Measurements from ENCODE around the gene TNFRSF1B. TPM values are rescaled to one million over a fixed set of nuclear protein-coding genes. Genes with fewer than 3 reads are reported as not detected.
"Not testable (repeated sequence)": the region's sequence is repeated elsewhere in the genome, so short reads cannot be mapped to it uniquely, and the experiment has no call there.

The TNFRSF1B gene
- total and polyA plus RNA-seq, 4 donors: 15.4 to 246 (median 65.5) TPM

DNA sequence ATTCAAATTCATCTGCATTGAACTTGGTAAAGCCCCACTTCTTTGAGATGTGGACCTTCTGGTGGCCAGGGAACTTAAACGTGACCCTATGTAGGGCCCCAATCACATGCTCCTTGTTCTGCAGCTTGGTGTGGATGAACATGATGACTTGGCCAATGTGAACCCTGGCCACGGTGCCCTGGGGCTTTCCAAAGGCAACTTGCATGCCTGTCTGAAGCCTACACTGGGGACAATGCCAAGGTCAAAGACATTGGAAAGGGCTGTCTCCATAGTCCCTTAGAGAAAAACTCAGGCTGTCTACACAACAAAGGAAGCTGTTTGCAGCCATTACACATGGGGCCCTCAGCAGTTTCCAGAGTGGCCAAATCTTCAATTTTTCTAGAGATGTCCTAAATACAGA lies 54.1 kb downstream of the TNFRSF1B start:
- no peak overlapping the region for H3K9ac ChIP-seq (ENCODE audit: insufficient read depth in 1 of 2, low read length in 2 of 2)
- 72 to 87% methylated on average over 2 of the region's 2 CpGs for whole genome bisulfite sequencing, 2 donors
- H3K9me3 ChIP-seq (ENCODE audit: control insufficient read depth in 4 of 4, insufficient read depth in 3 of 4, low read length in 3 of 4): peaks cover 0 to 3% (median 0%) of the 10 kb centered on the region in 4 donors
- no peaks in the 10 kb centered on the region for H3K4me1 ChIP-seq (ENCODE audit: control insufficient read depth in 5 of 5, insufficient read depth in 5 of 5, low read length in 5 of 5)
- peak in 1 of 3 donors; percentile 8 for DNase-seq
- no peak for ATAC-seq (ENCODE audit: insufficient read depth, low FRiP score)
- H3K4me3 ChIP-seq: no peak overlapping the region
- H3K36me3 ChIP-seq (ENCODE audit: control insufficient read depth in 4 of 4, insufficient read depth in 4 of 4, low read length in 4 of 4): no peaks in the 10 kb centered on the region
- no peaks in the 10 kb centered on the region for H3K27me3 ChIP-seq (ENCODE audit: control insufficient read depth in 3 of 3, insufficient read depth in 3 of 3, low read length in 2 of 3)
- TF ChIP-seq, protein P1, sequence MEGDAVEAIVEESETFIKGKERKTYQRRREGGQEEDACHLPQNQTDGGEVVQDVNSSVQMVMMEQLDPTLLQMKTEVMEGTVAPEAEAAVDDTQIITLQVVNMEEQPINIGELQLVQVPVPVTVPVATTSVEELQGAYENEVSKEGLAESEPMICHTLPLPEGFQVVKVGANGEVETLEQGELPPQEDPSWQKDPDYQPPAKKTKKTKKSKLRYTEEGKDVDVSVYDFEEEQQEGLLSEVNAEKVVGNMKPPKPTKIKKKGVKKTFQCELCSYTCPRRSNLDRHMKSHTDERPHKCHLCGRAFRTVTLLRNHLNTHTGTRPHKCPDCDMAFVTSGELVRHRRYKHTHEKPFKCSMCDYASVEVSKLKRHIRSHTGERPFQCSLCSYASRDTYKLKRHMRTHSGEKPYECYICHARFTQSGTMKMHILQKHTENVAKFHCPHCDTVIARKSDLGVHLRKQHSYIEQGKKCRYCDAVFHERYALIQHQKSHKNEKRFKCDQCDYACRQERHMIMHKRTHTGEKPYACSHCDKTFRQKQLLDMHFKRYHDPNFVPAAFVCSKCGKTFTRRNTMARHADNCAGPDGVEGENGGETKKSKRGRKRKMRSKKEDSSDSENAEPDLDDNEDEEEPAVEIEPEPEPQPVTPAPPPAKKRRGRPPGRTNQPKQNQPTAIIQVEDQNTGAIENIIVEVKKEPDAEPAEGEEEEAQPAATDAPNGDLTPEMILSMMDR (IDR thresholded peaks at IDR 0.05; ENCODE audit: control extremely low read depth, extremely low read depth): no peak
- H3K27ac ChIP-seq (ENCODE audit: low read depth in 1 of 2, low read length in 1 of 2): no peak overlapping the region

DNA sequence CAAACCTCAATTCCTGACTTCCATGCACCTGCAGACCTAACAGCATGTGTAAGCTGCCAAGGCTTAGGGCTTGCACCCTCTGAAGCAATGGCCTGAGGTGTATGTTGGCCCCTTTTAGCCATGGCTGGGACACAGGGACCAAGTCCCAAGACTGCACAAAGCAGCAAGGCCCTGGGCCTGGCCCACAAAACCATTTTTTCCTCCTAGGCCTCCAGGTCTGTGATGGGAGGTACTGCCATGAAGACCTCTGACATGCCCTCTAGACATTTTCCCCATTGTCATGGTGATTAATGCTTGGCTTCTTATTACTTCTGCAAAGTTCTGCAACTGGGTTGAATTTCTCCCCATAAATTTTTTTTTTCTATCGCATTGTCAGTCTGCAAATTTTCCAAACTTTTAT lies 55.9 kb downstream of the TNFRSF1B start:
- DNase-seq; H3K9ac ChIP-seq (ENCODE audit: insufficient read depth in 1 of 2, low read length in 2 of 2); ATAC-seq (ENCODE audit: insufficient read depth, low FRiP score); H3K4me3 ChIP-seq; H3K36me3 ChIP-seq (ENCODE audit: control insufficient read depth in 4 of 4, insufficient read depth in 4 of 4, low read length in 4 of 4); H3K9me3 ChIP-seq (ENCODE audit: control insufficient read depth in 4 of 4, insufficient read depth in 3 of 4, low read length in 3 of 4); H3K27ac ChIP-seq (ENCODE audit: low read depth in 1 of 2, low read length in 1 of 2); H3K27me3 ChIP-seq (ENCODE audit: control insufficient read depth in 3 of 3, insufficient read depth in 3 of 3, low read length in 2 of 3); H3K4me1 ChIP-seq (ENCODE audit: control insufficient read depth in 5 of 5, insufficient read depth in 5 of 5, low read length in 5 of 5): not testable (repeated sequence)
- WGBS, 2 donors: 96 to 100% methylated on average over 1 of the region's 1 CpG

DNA sequence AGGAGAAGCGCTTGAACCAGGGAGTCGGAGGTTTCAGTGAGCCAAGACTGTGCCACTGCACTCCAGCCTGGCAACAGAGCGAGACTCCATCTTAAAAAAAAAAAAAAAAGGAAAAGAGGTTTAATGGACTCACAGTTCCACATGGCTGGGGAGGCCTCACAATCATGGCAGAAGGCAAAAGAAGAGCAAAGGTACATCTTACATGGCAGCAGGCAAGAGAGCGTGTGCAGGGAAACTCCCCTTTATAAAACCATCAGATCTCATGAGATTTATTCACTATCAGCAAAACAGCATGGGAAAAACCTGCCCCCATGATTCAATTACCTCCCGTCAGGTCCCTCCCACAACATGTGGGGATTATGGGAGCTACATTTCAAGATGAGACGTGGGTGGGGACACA lies 57.3 kb downstream of the TNFRSF1B start:
- H3K27ac ChIP-seq (ENCODE audit: low read depth in 1 of 2, low read length in 1 of 2); H3K9me3 ChIP-seq (ENCODE audit: control insufficient read depth in 4 of 4, insufficient read depth in 3 of 4, low read length in 3 of 4); H3K4me1 ChIP-seq (ENCODE audit: control insufficient read depth in 5 of 5, insufficient read depth in 5 of 5, low read length in 5 of 5); H3K9ac ChIP-seq (ENCODE audit: insufficient read depth in 1 of 2, low read length in 2 of 2); H3K36me3 ChIP-seq (ENCODE audit: control insufficient read depth in 4 of 4, insufficient read depth in 4 of 4, low read length in 4 of 4); H3K27me3 ChIP-seq (ENCODE audit: control insufficient read depth in 3 of 3, insufficient read depth in 3 of 3, low read length in 2 of 3); ATAC-seq (ENCODE audit: insufficient read depth, low FRiP score); DNase-seq; H3K4me3 ChIP-seq: not testable (repeated sequence)
- 90 to 94% methylated on average over 6 of the region's 6 CpGs for WGBS, 2 donors

DNA sequence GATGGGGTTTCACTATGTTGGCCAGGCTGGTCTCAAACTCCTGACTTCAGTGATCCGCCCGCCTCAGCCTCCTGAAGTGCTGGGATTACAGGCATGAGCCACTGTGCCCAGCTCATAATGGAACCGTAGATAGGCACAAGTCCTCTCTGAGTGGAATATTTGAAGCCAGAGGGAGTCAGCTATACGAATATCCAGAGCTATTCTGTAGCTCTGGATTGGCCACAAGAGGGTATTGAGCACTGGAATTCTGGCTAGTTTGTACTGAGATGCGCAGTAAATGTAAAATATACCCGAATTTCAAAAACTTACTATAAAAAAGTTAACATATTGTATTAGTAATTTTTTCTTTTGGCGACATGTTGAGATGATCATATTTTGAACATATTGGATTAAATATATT lies 62.2 kb downstream of the TNFRSF1B start:
- Histone ChIP-seq H3K4me1 (ENCODE audit: control insufficient read depth in 5 of 5, insufficient read depth in 5 of 5, low read length in 5 of 5) (peaks cover 2 to 12% (median 4%) of the 10 kb centered on the region in 5 donors), H3K36me3 (ENCODE audit: control insufficient read depth in 4 of 4, insufficient read depth in 4 of 4, low read length in 4 of 4) (no peaks in the 10 kb centered on the region), H3K4me3 (no peak overlapping the region), H3K27ac (ENCODE audit: low read depth in 1 of 2, low read length in 1 of 2) (no peak overlapping the region), H3K9ac (ENCODE audit: insufficient read depth in 1 of 2, low read length in 2 of 2) (no peak overlapping the region), H3K9me3 (ENCODE audit: control insufficient read depth in 4 of 4, insufficient read depth in 3 of 4, low read length in 3 of 4) (no peaks in the 10 kb centered on the region), H3K27me3 (ENCODE audit: control insufficient read depth in 3 of 3, insufficient read depth in 3 of 3, low read length in 2 of 3) (no peaks in the 10 kb centered on the region)
- no peak for ATAC-seq (ENCODE audit: insufficient read depth, low FRiP score)
- DNase-seq: no peak
- 87 to 90% methylated on average over 7 of the region's 7 CpGs for WGBS, 2 donors
- TF ChIP-seq, protein P1 (IDR thresholded peaks at IDR 0.05; ENCODE audit: control extremely low read depth, extremely low read depth): no peak
